ENCODE results near the gene SH3BP2.

- no peak for TF ChIP-seq CTCF (IDR thresholded peaks at IDR 0.05)
- TF ChIP-seq NRF1 (IDR thresholded peaks at IDR 0.05; ENCODE audit: low read depth, low read length), result no peak
- TF ChIP-seq USF2 (IDR thresholded peaks at IDR 0.05; ENCODE audit: borderline replicate concordance, low read depth, low read length), result no peak
- no peak for TF ChIP-seq SIN3A (IDR thresholded peaks at IDR 0.05; ENCODE audit: borderline replicate concordance, low read depth, low read length)
- no peak for TF ChIP-seq TAF1 (IDR thresholded peaks at IDR 0.05; ENCODE audit: borderline replicate concordance, low read depth, low read length)
- TF ChIP-seq RAD21 (IDR thresholded peaks at IDR 0.05; ENCODE audit: low read length), result no peak
These were observed 41.9 kb upstream of the SH3BP2 start for GRCh38 chr4:2750719-2751605.

Data from SK-N-SH (cell line).